Tibial nerve (tissue), 4 donors: ENCODE measurements around the gene AUH.

ENCODE experiments used
- EP300 ChIP-seq, 2 donors: sonication (generic); formaldehyde crosslinking; IDR thresholded peaks; one replicate each; pipeline ENCODE4 v1.6.1; 2017; ENCODE audit warnings: antibody characterized with exemption in 2 of 2, mild to moderate bottlenecking in 1 of 2
- POLR2A ChIP-seq, 2 donors: fragments of 450-650 bp; IDR thresholded peaks; one replicate each; pipeline ENCODE4 v1.6.1; 2017; ENCODE audit warnings: antibody characterized with exemption in 2 of 2, mild to moderate bottlenecking in 2 of 2, moderate library complexity in 2 of 2
- TF ChIP-seq, protein P1 (sequence below), 5 experiments: fragments of 200-600 bp in 3 of 5; fragments of 450-650 bp in 2 of 5; sonication (generic) in 3 of 5; IDR thresholded peaks; one replicate each; pipeline ENCODE4 v1.5.1; 2016 to 2019; ENCODE audit warnings: antibody characterized with exemption in 5 of 5, mild to moderate bottlenecking in 3 of 5, moderate library complexity in 2 of 5

GRCh38 chr9:91206806-91207205, 154.9 kb downstream of the AUH start:
- TF ChIP-seq, protein P1, sequence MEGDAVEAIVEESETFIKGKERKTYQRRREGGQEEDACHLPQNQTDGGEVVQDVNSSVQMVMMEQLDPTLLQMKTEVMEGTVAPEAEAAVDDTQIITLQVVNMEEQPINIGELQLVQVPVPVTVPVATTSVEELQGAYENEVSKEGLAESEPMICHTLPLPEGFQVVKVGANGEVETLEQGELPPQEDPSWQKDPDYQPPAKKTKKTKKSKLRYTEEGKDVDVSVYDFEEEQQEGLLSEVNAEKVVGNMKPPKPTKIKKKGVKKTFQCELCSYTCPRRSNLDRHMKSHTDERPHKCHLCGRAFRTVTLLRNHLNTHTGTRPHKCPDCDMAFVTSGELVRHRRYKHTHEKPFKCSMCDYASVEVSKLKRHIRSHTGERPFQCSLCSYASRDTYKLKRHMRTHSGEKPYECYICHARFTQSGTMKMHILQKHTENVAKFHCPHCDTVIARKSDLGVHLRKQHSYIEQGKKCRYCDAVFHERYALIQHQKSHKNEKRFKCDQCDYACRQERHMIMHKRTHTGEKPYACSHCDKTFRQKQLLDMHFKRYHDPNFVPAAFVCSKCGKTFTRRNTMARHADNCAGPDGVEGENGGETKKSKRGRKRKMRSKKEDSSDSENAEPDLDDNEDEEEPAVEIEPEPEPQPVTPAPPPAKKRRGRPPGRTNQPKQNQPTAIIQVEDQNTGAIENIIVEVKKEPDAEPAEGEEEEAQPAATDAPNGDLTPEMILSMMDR (IDR thresholded peaks at IDR 0.05), result no peak
- TF ChIP-seq POLR2A (IDR thresholded peaks at IDR 0.05) (no peak), EP300 (IDR thresholded peaks at IDR 0.05) (no peak)
